GM19025 (cell line): ENCODE results near the gene SYCE1L.
"Not testable (repeated sequence)": the region's sequence is repeated elsewhere in the genome, so short reads cannot be mapped to it uniquely, and the experiment has no call there.

ENCODE experiments used
- ATAC-seq: cut with Tn5 transposase; IDR thresholded peaks from one replicate; pipeline ENCODE4 v1.9.1; 2021; ENCODE audit warnings: mild to moderate bottlenecking, low read depth, moderate library complexity; ENCODE audit not compliant: unreplicated experiment

SYCE1L gene

GRCh38 chr16:77242471-77242870 lies 43.3 kb downstream of the SYCE1L start:
- not testable (repeated sequence) for ATAC-seq

GRCh38 chr16:77246150-77246549 lies 46.9 kb downstream of the SYCE1L start:
- no peak for ATAC-seq

DNA sequence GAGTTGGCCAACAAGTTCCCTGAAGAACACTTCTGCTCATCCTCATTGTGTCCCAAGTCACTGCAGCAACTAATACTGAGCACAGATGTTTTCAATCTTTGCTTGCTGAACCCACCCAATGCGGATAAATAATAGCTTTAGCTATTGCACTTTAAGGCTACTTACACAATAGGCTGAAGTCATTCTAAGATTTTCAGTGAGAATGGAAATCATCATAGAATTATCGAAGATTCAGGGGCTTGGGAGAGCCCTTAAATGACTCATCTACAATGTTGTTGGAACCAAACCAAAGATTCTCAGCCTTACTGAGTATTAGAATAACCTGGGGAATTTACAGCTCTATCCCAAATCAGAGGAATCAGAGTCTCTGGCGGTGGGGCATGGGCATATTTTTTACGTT lies 51.2 kb downstream of the SYCE1L start:
- no peak for ATAC-seq
